Prostate gland (tissue), 2 donors: ENCODE measurements around the gene RBCK1.

Experiments used
- CTCF ChIP-seq, 4 experiments: fragments of 200-600 bp in 2 of 4; fragments of 450-650 bp in 2 of 4; sonication (generic) in 2 of 4; IDR thresholded peaks; 1 replicate in 3 of 4; 2 replicates in 1 of 4; pipeline ENCODE4 v1.5.1; 2016 to 2019; ENCODE audit warnings: antibody characterized with exemption in 4 of 4, mild to moderate bottlenecking in 2 of 4, moderate library complexity in 2 of 4
- POLR2A ChIP-seq: fragments of 450-650 bp; IDR thresholded peaks from one replicate; pipeline ENCODE4 v1.6.1; 2016; ENCODE audit warnings: antibody characterized with exemption, mild to moderate bottlenecking
- POLR2AphosphoS5 ChIP-seq: sonication (generic); formaldehyde crosslinking; IDR thresholded peaks from one replicate; pipeline ENCODE4 v1.6.1; 2017; ENCODE audit warnings: antibody characterized with exemption

- TF ChIP-seq CTCF (IDR thresholded peaks at IDR 0.05) (no peak), POLR2A (no peak), POLR2AphosphoS5 (no peak)
Observed at GRCh38 chr20:412081-412480, 4.0 kb downstream of the RBCK1 start.
